Right cardiac atrium (tissue), 5 donors: ENCODE measurements around the gene FANCC. TPM values are rescaled to one million over a fixed set of nuclear protein-coding genes. Genes with fewer than 3 reads are reported as not detected.

ENCODE experiments used
- ATAC-seq, 2 donors: fragments of 200-7000 bp; cut with Tn5 transposase; one replicate each; pipeline versions ENCODE4 v1.8.0 to v1.9.1; 2020; ENCODE audit warnings: moderate library complexity in 2 of 2, mild to moderate bottlenecking in 1 of 2
- DNase-seq, 3 donors: peaks; one replicate each; pipeline ENCODE4 v3.0.0-alpha.2; 2020
- H3K27ac ChIP-seq: one replicate; pipeline ENCODE4 v1.5.1; 2013; ENCODE audit warnings: mild to moderate bottlenecking, low read length, control low read depth, moderate library complexity
- H3K27me3 ChIP-seq: one replicate; pipeline ENCODE4 v1.6.1; 2013; ENCODE audit not compliant: control insufficient read depth, insufficient read depth
- H3K4me1 ChIP-seq: one replicate; pipeline ENCODE4 v1.6.1; 2013; ENCODE audit warnings: low read length; ENCODE audit not compliant: control insufficient read depth, insufficient read depth
- H3K4me3 ChIP-seq: one replicate; pipeline ENCODE4 v1.5.1; 2013; ENCODE audit warnings: low read length, control low read depth
- H3K9me3 ChIP-seq: one replicate; pipeline ENCODE4 v1.6.1; 2013; ENCODE audit warnings: low read length; ENCODE audit not compliant: control insufficient read depth
- WGBS: extraction: QIAGEN DNeasy Blood & Tissue Kit; methylation state at CpG from one replicate; pipeline ENCODE4 v1.1.7; 2013; 5-methylcytosine and 5-hydroxymethylcytosine counted together
- intact Hi-C, 4 donors: fragments of 100-400 bp; cut with DNase I; formaldehyde crosslinking; loops; one replicate each; pipeline versions ENCODE4 v1.11.0 to v1.14.0; 2022 to 2023
- polyA plus RNA-seq: library from polyadenylated mRNA; stranded (reverse); fragments of 200-250 nt; gene quantifications from one replicate; pipeline ENCODE4 v1.2.3, GENCODE V29; 2013
- total RNA-seq, 4 donors: library from RNA; stranded (reverse); fragmentation: NEBNext Ultra II Directional; extraction: Animal tissue kit (Norgen Biotek cat#: 25700); gene quantifications; one replicate each; pipeline ENCODE4 v1.2.1, GENCODE V29; 2021
- donor health status: healthy with polysubstance abuse.
- donor health status: DM: no; HTN: yes; CAD: no.
- donor health status: DM: no; HTN: no; CAD: no.
- donor health status: DM: no; HTN: yes; CAD: no; lungs with severe emphysema.
- donor health status: DM: yes; HTN: yes; CAD: no.

FANCC gene
- total and polyA plus RNA-seq, 5 donors, result 3.2 to 6.6 (median 4.3) TPM

DNA sequence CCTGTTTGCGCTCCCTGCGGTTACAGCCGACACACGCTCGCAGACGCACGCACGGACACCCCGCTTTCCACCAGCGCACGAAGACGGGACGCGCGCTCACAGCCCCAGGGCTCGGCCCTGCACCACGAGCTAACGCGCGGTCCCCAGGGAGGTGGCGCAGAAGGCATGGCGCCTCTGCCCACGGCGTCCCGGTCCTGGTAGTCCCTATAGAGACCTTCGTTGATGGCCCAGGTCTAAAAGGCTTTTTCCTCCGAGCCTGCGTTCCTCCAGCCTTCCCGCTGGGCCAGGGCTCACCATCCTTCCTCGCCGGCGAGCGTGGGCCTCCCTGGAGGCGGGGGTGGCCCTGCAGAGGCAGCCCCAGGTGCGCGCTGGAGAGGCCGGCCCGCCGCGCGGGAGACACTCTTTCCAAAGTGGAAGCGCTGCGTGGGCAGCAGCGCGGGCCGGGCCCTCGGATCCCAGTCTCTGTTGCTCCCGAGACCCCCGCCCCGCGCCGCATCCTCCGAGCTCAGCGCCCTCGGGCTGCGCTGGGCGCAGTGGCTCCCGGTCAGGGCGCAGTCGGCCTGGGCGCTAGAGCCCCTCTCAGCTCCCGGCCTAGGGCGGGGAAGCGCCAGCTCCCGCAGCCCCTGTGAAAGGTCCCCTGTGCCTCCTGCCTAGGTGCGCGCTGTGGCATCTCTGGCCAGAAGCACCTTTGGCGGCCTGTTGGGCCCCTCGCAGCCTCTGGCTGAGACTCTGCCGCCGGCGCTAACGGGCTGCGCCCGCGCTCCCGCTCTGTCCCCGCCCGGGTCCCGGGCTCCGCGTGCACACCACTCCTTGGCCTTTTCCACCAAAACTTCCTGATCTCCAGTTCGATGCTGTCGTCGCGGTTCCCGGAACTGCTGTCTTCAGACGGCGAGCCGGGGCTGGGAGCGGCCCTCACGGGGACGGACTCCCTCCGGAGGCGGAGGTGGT, 31.9 kb upstream of the FANCC start:
- intact Hi-C loops, result loop anchor here in 1 of 4 donors (10.0 kb wide), 1 partner anchor 85 kb away; no protein-coding TSS in a partner anchor
- ATAC-seq, result peak; percentile 16 to 33

DNA sequence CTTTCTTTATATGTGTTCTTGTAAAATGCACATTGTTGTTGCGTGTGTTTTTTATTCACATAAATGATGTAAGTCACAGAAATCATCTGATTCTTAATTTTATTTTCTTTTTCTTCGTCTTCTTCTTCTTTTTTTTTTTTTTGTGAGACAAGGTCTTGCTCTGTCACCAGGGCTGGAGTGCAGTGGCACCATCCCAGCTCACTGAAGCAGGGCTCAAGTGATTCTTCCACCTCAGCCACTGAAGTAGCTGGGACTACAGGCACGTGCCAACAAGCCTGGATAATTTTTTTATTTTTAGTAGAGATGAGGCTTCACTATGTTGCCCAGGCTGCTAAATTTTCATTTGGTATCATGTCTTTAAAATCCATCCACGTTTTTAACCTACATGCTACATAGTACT, 28.5 kb upstream of the FANCC start:
- Histone ChIP-seq H3K27ac (no peak overlapping the region), H3K4me3 (no peak overlapping the region), H3K4me1 (peaks cover 5% of the 10 kb centered on the region), H3K27me3 (no peaks in the 10 kb centered on the region), H3K9me3 (no peaks in the 10 kb centered on the region)
- DNase-seq, result no peak
- WGBS, result 74% methylated on average over 4 of the region's 4 CpGs
- intact Hi-C loops, result loop anchor here in 1 of 4 donors (10.0 kb wide), 1 partner anchor 89 kb away; no protein-coding TSS in a partner anchor
- no peak for ATAC-seq

More for the DNA sequence above, 31.9 kb upstream of the FANCC start:
- Histone ChIP-seq H3K27me3 (no peaks in the 10 kb centered on the region), H3K4me1 (peaks cover 3% of the 10 kb centered on the region), H3K4me3 (peak overlapping the region; percentile 5), H3K27ac (no peak overlapping the region), H3K9me3 (no peaks in the 10 kb centered on the region)
- 3% methylated on average over 95 of the region's 95 CpGs for WGBS
- no peak for DNase-seq

DNA sequence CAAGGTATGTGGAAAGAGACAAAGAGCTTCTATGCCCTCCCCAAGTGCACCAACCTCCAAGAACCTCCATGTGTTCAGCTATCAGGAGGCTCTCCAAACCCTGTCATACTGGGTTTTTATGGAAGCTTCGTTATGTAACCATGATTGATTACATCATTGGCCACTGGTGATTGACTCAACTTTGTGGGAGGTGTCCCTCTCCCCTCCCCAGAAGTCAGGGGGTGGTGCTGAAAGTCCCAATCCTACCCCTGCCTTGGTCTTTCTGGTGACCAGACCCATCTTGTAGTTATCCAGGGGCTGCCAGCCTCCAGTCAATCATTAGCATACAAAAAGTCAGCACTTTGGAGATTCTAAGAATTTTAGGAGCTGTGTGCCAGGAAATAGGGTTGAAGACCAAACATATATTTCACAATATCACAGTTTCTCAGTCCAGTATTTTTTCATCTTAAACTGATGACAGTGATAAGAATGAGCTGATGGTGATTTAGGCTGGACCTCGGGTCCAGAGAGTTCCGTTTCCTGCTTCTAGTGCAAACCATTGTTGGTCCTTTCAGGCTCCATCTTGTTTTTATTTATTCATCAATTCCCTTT, 27.3 kb upstream of the FANCC start:
- no peaks in the 10 kb centered on the region for H3K9me3 ChIP-seq
- no peak overlapping the region for H3K4me3 ChIP-seq
- peaks cover 5% of the 10 kb centered on the region for H3K4me1 ChIP-seq
- DNase-seq, result no peak
- intact Hi-C loops, result loop anchor here in 1 of 4 donors (10.0 kb wide), 1 partner anchor 90 kb away; no protein-coding TSS in a partner anchor
- WGBS, result 69% methylated on average over 3 of the region's 3 CpGs
- H3K27me3 ChIP-seq, result no peaks in the 10 kb centered on the region
- no peak overlapping the region for H3K27ac ChIP-seq
- ATAC-seq, result no peak

DNA sequence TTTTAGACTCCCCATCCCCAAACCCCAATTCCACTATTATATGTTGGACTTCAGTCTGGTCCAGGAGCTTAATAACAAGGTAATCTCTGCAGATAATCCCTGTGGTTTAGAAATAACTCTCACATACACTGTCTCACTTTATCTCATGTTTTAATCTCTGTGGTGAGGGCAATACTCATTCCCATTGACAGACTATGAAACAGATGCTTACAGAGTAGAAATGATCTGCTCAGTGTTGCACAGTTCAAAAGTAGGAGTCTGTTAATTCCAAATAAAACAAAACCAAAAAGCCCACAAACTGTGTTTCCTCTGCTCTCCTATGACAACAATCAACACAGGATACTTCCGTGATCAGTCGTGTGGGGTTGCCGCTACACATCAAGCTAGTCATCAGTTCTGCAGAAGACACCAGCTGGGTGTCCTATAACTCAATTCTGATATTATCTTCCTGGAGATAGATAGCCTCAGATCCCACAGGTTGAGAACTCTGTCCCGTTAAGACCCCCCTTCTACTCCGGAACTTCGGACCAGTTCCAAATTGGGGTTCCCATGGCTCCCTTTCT, 26.3 kb upstream of the FANCC start:
- DNase-seq, result no peak
- intact Hi-C loops, result loop anchor here in 1 of 4 donors (10.0 kb wide), 1 partner anchor 91 kb away; no protein-coding TSS in a partner anchor
- no peak for ATAC-seq

DNA sequence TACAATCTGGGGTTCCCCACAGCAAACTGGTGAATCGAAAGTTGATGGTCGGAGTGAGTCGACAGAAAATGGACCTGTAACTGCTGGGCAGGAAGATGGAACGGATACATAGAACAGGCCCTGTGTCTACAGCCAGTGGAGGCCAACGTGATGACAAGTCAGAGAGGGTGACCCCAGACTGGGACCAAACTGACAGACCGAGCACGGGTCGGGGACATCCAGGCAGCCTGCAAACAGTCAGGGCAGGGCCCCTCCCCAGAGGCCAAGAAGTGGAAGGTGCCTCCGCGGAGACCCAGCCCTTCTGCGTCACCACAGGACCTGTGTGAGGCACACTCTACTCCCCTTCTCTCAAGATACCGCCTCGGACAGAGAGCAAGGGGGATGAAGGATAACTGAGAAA, 25.1 kb upstream of the FANCC start:
- Histone ChIP-seq H3K27me3 (no peaks in the 10 kb centered on the region), H3K27ac (no peak overlapping the region), H3K4me3 (no peak overlapping the region), H3K4me1 (peaks cover 2% of the 10 kb centered on the region), H3K9me3 (no peaks in the 10 kb centered on the region)
- WGBS, result 77% methylated on average over 13 of the region's 13 CpGs
- ATAC-seq, result no peak
- intact Hi-C loops, result loop anchor here in 1 of 4 donors (10.0 kb wide), 1 partner anchor 92 kb away; no protein-coding TSS in a partner anchor
- DNase-seq, result peak in 1 of 3 donors; percentile 44

More for the DNA sequence above, 26.3 kb upstream of the FANCC start:
- H3K27ac ChIP-seq, result no peak overlapping the region
- no peaks in the 10 kb centered on the region for H3K27me3 ChIP-seq
- H3K4me1 ChIP-seq, result peaks cover 2% of the 10 kb centered on the region
- H3K9me3 ChIP-seq, result no peaks in the 10 kb centered on the region
- no peak overlapping the region for H3K4me3 ChIP-seq
- 87% methylated on average over 6 of the region's 6 CpGs for WGBS

DNA sequence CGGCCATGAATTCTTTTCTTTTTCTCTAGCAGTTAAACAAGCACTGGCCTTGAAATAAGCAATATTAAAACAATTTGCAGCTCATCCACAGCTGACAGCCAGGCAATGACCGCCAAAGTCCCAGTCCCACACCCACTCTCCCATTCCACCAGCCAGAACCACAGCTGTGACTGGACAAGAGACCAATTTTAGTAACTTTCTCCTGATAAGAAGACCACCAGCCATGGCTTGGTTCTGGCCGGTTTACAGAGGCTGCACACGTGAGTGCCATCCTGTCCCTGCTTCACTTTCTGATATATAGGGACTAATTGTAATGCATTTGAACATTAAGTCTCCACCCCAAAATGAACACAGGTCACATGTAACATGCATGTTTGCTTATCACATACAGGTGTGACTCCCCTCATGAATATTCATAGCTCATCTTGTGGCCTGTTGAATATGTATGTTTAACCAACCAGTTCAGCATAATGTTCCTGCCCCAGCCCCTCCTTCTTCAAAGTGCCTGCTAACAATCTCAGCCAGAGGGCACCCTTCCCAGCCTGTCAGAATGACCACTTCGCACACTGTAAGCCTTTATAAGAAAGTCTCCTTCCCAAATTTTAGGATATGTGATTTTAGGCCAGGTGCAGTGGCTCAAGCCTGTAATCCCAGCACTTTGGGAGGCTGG, 23.9 kb upstream of the FANCC start:
- ATAC-seq, result no peak

DNA sequence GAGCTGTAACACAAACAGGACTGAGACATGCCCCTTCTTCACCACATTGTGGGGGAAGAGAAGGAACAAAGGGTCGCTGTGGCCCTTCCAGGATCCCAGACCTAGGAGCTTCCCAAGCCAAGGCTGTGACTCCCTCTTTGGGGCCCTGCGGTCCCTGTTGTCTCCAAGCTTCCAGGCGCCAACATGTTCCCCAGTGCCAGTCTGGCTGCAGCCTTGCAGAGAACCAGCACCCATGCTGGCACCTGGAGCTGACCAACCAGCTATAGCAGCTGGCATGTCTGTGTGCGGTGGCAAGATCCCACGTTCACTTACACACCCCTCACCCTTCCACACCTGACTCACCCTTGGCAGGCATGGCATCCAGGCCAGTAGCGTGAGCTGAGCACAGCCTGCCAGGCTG, 20.7 kb upstream of the FANCC start:
- H3K4me1 ChIP-seq, result peaks cover 2% of the 10 kb centered on the region
- intact Hi-C loops, result no loop called here
- H3K27ac ChIP-seq, result no peak overlapping the region
- ATAC-seq, result no peak
- H3K9me3 ChIP-seq, result no peaks in the 10 kb centered on the region
- H3K27me3 ChIP-seq, result no peaks in the 10 kb centered on the region
- 92% methylated on average over 6 of the region's 6 CpGs for WGBS
- H3K4me3 ChIP-seq, result no peak overlapping the region
- no peak for DNase-seq

More for the DNA sequence above, 23.9 kb upstream of the FANCC start:
- no peak overlapping the region for H3K27ac ChIP-seq
- DNase-seq, result peak in 1 of 3 donors; percentile 53
- H3K4me1 ChIP-seq, result peaks cover 2% of the 10 kb centered on the region
- H3K9me3 ChIP-seq, result no peaks in the 10 kb centered on the region
- H3K27me3 ChIP-seq, result no peaks in the 10 kb centered on the region
- intact Hi-C loops, result loop anchor here in 1 of 4 donors (10.0 kb wide), 1 partner anchor 93 kb away; no protein-coding TSS in a partner anchor
- H3K4me3 ChIP-seq, result no peak overlapping the region
- 33% methylated on average over 5 of the region's 5 CpGs for WGBS

DNA sequence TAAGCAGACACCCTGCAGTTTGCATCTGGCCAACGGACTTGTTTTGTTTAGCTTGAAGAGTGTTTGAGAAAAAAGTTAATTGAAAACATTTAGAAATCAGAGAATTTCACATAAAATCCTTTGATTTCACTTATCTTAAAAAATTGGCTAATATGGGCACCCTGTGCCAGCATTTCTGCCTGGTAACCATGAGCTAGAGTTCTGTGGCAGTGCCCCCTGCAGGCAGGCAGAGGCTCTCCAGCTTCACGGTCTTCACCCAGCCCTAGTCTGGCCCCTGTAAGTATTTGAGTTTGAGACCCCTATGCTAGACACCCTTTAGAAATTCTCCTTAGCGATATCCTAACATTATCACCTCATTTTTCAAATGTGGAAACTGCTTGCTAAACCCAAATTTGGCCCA, 18.8 kb upstream of the FANCC start:
- DNase-seq (no peak), ATAC-seq (no peak)
- no peaks in the 10 kb centered on the region for H3K27me3 ChIP-seq
- H3K4me1 ChIP-seq, result peaks cover under 1% of the 10 kb centered on the region
- WGBS, result 75% methylated on average over 3 of the region's 3 CpGs
- no peak overlapping the region for H3K27ac ChIP-seq
- no peak overlapping the region for H3K4me3 ChIP-seq
- no peaks in the 10 kb centered on the region for H3K9me3 ChIP-seq
- intact Hi-C loops, result no loop called here

DNA sequence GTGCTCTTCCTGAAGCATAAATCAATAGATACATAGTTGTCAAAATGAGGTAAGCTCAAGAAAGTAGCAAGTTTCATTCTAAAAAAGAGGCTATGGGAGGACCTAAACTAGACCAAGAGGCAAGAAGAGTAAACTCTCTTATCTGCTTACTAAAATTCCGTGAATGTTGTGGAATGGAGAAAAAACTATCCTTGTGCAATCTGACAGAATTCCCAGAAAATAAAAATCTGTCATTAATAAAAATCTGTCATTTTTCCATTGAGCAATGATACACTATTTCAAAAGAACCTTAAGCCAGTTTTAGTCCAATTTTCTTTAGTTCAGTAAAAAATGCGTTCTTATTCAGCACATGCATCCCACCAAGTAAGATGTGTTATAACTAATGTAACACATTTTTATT, 15.9 kb upstream of the FANCC start:
- H3K4me3 ChIP-seq, result no peak overlapping the region
- H3K27me3 ChIP-seq, result no peaks in the 10 kb centered on the region
- no peaks in the 10 kb centered on the region for H3K4me1 ChIP-seq
- DNase-seq, result no peak
- no peak for ATAC-seq
- H3K9me3 ChIP-seq, result no peaks in the 10 kb centered on the region
- H3K27ac ChIP-seq, result no peak overlapping the region
- intact Hi-C loops, result no loop called here
- WGBS, result 60% methylated on average over 2 of the region's 2 CpGs

DNA sequence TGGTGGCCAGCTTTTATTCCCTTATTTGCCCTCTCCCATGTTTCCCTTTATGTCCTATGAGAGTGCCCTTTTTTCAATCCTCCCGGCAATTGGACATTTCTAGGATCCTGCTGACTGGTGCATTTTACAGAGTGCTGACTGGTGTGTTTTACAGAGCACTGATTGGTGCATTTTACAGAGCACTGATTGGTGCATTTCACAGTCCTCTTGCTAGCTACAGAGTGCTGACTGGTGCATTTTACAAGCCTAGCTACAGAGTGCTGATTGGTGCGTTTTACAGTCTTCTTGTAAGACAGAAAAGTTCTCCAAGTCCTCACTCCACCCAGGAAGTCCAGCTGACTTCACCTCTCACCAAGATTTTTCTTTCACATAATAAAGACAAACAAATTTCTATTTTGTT, 15.4 kb upstream of the FANCC start:
- H3K4me3 ChIP-seq, result no peak overlapping the region
- no peaks in the 10 kb centered on the region for H3K9me3 ChIP-seq
- no peaks in the 10 kb centered on the region for H3K4me1 ChIP-seq
- DNase-seq (no peak), ATAC-seq (no peak)
- no peaks in the 10 kb centered on the region for H3K27me3 ChIP-seq
- intact Hi-C loops, result no loop called here
- no peak overlapping the region for H3K27ac ChIP-seq
- 87% methylated on average over 2 of the region's 2 CpGs for WGBS
